Keratinocyte (primary cell): ENCODE data around the gene PARN. TPM values are rescaled to one million over a fixed set of nuclear protein-coding genes. Genes with fewer than 3 reads are reported as not detected.

Experiments used
- DNase-seq: peaks from one replicate; pipeline ENCODE4 v3.0.0-alpha.2; 2011; ENCODE audit warnings: low read depth, missing footprints, low spot score
- FAIRE-seq: peaks from 2 replicates; lab custom pipeline; 2011; peaks lifted over from hg19 to GRCh38; lab: Jason Lieb, UNC
- H2AFZ ChIP-seq: 2 replicates; pipeline ENCODE4 v1.6.0; 2012; ENCODE audit warnings: low read length, control low read depth, inconsistent platforms; ENCODE audit not compliant: control insufficient read depth
- H3K27ac ChIP-seq: 2 replicates; pipeline ENCODE4 v1.5.1; 2011; ENCODE audit warnings: low read length; ENCODE audit not compliant: control insufficient read depth, insufficient read depth
- H3K27me3 ChIP-seq: 3 replicates; pipeline ENCODE4 v1.6.0; 2011; ENCODE audit warnings: low read length; ENCODE audit not compliant: control insufficient read depth, insufficient read depth; ENCODE audit errors: extremely low read depth
- H3K36me3 ChIP-seq, 2 experiments: 2 replicates in 1 of 2; 3 replicates in 1 of 2; pipeline ENCODE4 v1.5.1; 2011; ENCODE audit warnings: low read length in 2 of 2, mild to moderate bottlenecking in 1 of 2; ENCODE audit not compliant: control insufficient read depth in 2 of 2, insufficient read depth in 2 of 2; ENCODE audit errors: extremely low read depth in 1 of 2
- H3K4me1 ChIP-seq: 3 replicates; pipeline ENCODE4 v1.5.1; 2011; ENCODE audit warnings: low read length; ENCODE audit not compliant: control insufficient read depth, insufficient read depth; ENCODE audit errors: extremely low read depth
- H3K4me2 ChIP-seq: 3 replicates; pipeline ENCODE4 v1.6.0; 2011; ENCODE audit warnings: low read depth, low read length; ENCODE audit not compliant: control insufficient read depth, insufficient read depth; ENCODE audit errors: extremely low read depth
- H3K4me3 ChIP-seq, 3 experiments: fragments of 200-600 bp in 1 of 3; sonication (generic) in 1 of 3; 2 replicates in 2 of 3; 3 replicates in 1 of 3; pipeline ENCODE4 v1.5.1; 2011 to 2016; ENCODE audit warnings: low read length in 3 of 3, mild to moderate bottlenecking in 3 of 3, control low read depth in 2 of 3, inconsistent platforms in 1 of 3, low read depth in 1 of 3, mixed read lengths in 1 of 3, mixed run types in 1 of 3, moderate library complexity in 1 of 3; ENCODE audit not compliant: control insufficient read depth in 2 of 3, insufficient read depth in 2 of 3; ENCODE audit errors: extremely low read depth in 1 of 3
- H3K79me2 ChIP-seq: 2 replicates; pipeline ENCODE4 v1.6.0; 2012; ENCODE audit warnings: low read length; ENCODE audit not compliant: control insufficient read depth, insufficient read depth
- H3K9ac ChIP-seq: 3 replicates; pipeline ENCODE4 v1.6.0; 2011; ENCODE audit warnings: low read length; ENCODE audit not compliant: control insufficient read depth, insufficient read depth; ENCODE audit errors: extremely low read depth
- H3K9me1 ChIP-seq: 3 replicates; pipeline ENCODE4 v1.6.0; 2011; ENCODE audit warnings: low read length; ENCODE audit not compliant: control insufficient read depth, insufficient read depth; ENCODE audit errors: extremely low read depth
- H3K9me3 ChIP-seq: 2 replicates; pipeline ENCODE4 v1.5.1; 2012; ENCODE audit warnings: low read depth, low read length; ENCODE audit not compliant: control insufficient read depth
- H4K20me1 ChIP-seq: 3 replicates; pipeline ENCODE4 v1.6.0; 2011; ENCODE audit warnings: low read length; ENCODE audit not compliant: control insufficient read depth, insufficient read depth; ENCODE audit errors: extremely low read depth
- EZH2 ChIP-seq: IDR thresholded peaks from one replicate; pipeline ENCODE4 v1.6.1; 2012; ENCODE audit warnings: inconsistent platforms, mild to moderate bottlenecking, low read length, moderate library complexity
- dilution Hi-C: fragments of 300-500 bp; cut with MboI; formaldehyde crosslinking; loops from one replicate; pipeline ENCODE4 v1.7.0; 2020; ENCODE audit warnings: low sequenced_read_pairs; ENCODE audit not compliant: extremely low pct_ligation_motif_present
- polyA plus RNA-seq, 5 experiments: library from polyadenylated mRNA; depleted of rRNA in 3 of 5; stranded (reverse) in 3 of 5; stranded (forward) in 1 of 5; unstranded in 1 of 5; fragments of >200 nt; gene quantifications; 1 replicate in 1 of 5; 2 replicates in 3 of 5; 3 replicates in 1 of 5; pipeline versions ENCODE4 v1.2.1 to v1.2.3, GENCODE V29; 2011 to 2012; ENCODE audit warnings: missing spikeins in 2 of 5, low read depth in 1 of 5, low replicate concordance in 1 of 5
- TF ChIP-seq, protein P1 (sequence below), 3 experiments: IDR thresholded peaks in 1 of 3; conservative IDR thresholded peaks in 1 of 3; optimal IDR thresholded peaks in 1 of 3; 2 replicates in 2 of 3; 3 replicates in 1 of 3; pipeline versions ENCODE3 to v1.5.1; 2011; ENCODE audit warnings: low read length in 3 of 3, mild to moderate bottlenecking in 3 of 3, moderate library complexity in 2 of 3, control low read depth in 1 of 3, inconsistent platforms in 1 of 3; ENCODE audit not compliant: insufficient read depth in 2 of 3; ENCODE audit errors: extremely low read depth in 1 of 3

PARN gene
- polyA plus RNA-seq, 1 donor (not counting 4 experiments of a cell fraction or from before 2014, with no cell fraction given) = 40.8 TPM

GRCh38 chr16:14490235-14490634 lies 139.8 kb downstream of the PARN start:
- no peak overlapping the region for H2AFZ ChIP-seq
- no peak overlapping the region for H3K27ac ChIP-seq
- dilution Hi-C loops = no loop called here

GRCh38 chr16:14489460-14489859 lies 140.6 kb downstream of the PARN start:
- DNase-seq = no peak

More at GRCh38 chr16:14490235-14490634, 139.8 kb downstream of the PARN start:
- TF ChIP-seq EZH2 = no peak
- TF ChIP-seq, protein P1, sequence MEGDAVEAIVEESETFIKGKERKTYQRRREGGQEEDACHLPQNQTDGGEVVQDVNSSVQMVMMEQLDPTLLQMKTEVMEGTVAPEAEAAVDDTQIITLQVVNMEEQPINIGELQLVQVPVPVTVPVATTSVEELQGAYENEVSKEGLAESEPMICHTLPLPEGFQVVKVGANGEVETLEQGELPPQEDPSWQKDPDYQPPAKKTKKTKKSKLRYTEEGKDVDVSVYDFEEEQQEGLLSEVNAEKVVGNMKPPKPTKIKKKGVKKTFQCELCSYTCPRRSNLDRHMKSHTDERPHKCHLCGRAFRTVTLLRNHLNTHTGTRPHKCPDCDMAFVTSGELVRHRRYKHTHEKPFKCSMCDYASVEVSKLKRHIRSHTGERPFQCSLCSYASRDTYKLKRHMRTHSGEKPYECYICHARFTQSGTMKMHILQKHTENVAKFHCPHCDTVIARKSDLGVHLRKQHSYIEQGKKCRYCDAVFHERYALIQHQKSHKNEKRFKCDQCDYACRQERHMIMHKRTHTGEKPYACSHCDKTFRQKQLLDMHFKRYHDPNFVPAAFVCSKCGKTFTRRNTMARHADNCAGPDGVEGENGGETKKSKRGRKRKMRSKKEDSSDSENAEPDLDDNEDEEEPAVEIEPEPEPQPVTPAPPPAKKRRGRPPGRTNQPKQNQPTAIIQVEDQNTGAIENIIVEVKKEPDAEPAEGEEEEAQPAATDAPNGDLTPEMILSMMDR (optimal IDR thresholded peaks at IDR 0.05 in 1 of 3, IDR thresholded peaks at IDR 0.05 in 1 of 3, conservative IDR thresholded peaks at IDR 0.05 in 1 of 3; ENCODE audit: extremely low read depth in 1 of 3, insufficient read depth in 2 of 3, low read length in 3 of 3) = no peak
- H3K36me3 ChIP-seq = peaks cover 2 to 4% of the 10 kb centered on the region in 2 experiments
- H3K9me3 ChIP-seq = no peaks in the 10 kb centered on the region
- H3K9ac ChIP-seq = no peak overlapping the region
- DNase-seq = no peak
- H4K20me1 ChIP-seq = no peaks in the 10 kb centered on the region
- H3K4me1 ChIP-seq = peaks cover 21% of the 10 kb centered on the region
- FAIRE-seq = no peak
- H3K4me3 ChIP-seq = no peak overlapping the region
- H3K9me1 ChIP-seq = no peaks in the 10 kb centered on the region
- H3K79me2 ChIP-seq = peaks cover 6% of the 10 kb centered on the region
- no peak overlapping the region for H3K4me2 ChIP-seq
- no peaks in the 10 kb centered on the region for H3K27me3 ChIP-seq

More at GRCh38 chr16:14489460-14489859, 140.6 kb downstream of the PARN start:
- H2AFZ ChIP-seq = no peak overlapping the region
- no peaks in the 10 kb centered on the region for H3K9me3 ChIP-seq
- H4K20me1 ChIP-seq = no peaks in the 10 kb centered on the region
- no peak for FAIRE-seq
- dilution Hi-C loops = no loop called here
- H3K4me2 ChIP-seq = no peak overlapping the region
- H3K36me3 ChIP-seq = peaks cover 0 to 2% of the 10 kb centered on the region in 2 experiments
- H3K27ac ChIP-seq = no peak overlapping the region
- H3K4me3 ChIP-seq = no peak overlapping the region
- H3K9me1 ChIP-seq = no peaks in the 10 kb centered on the region
- H3K4me1 ChIP-seq = peaks cover 21% of the 10 kb centered on the region
- H3K79me2 ChIP-seq = peaks cover 4% of the 10 kb centered on the region
- no peak overlapping the region for H3K9ac ChIP-seq
- TF ChIP-seq EZH2 = no peak
- TF ChIP-seq, protein P1 (optimal IDR thresholded peaks at IDR 0.05 in 1 of 3, IDR thresholded peaks at IDR 0.05 in 1 of 3, conservative IDR thresholded peaks at IDR 0.05 in 1 of 3; ENCODE audit: extremely low read depth in 1 of 3, insufficient read depth in 2 of 3, low read length in 3 of 3) = peak in 2 of 3 experiments; percentile 11 to 38
- no peaks in the 10 kb centered on the region for H3K27me3 ChIP-seq
